ENCODE results near the gene MYOCD. TPM values are rescaled to one million over a fixed set of nuclear protein-coding genes. Genes with fewer than 3 reads are reported as not detected.

Gene MYOCD
- total RNA-seq, 1 experiment from 2014 or later, result 2.6 TPM

DNA sequence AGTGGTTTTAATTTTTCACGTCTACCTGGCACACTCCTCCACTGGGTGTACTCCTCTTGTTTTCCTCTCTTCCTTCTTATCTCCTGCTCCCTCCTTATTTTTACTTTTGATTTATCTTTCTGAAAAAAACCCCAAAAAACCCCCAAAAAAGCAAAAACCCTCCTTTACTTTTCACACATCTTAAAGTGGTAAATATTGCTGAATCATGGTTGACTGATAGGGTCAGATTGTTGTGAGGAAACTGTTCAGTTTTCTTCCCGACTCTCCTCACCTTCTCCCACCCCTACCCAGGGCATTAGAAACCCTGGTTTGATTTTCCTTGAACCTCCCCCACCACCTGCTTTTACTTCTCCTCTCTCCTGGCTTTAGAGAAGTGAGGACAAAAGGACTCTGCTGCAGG is 149.0 kb downstream of the MYOCD start:
- intact Hi-C loops (cut with micrococcal nuclease; ENCODE audit: unreplicated experiment), result no loop called here
- H3K27me3 ChIP-seq (replicated peaks; ENCODE audit: control insufficient read depth, insufficient read depth, low read length), result no peaks in the 10 kb centered on the region
- no peaks in the 10 kb centered on the region for H3K9me3 Mint-ChIP-seq (ENCODE audit: unreplicated experiment)
- H3K4me3 ChIP-seq (ENCODE audit: low read depth, low read length), result no peak overlapping the region
- H3K4me1 ChIP-seq, result no peaks in the 10 kb centered on the region
- H3K27ac Mint-ChIP-seq (ENCODE audit: unreplicated experiment), result no peak overlapping the region
- no peaks in the 10 kb centered on the region for H3K27me3 Mint-ChIP-seq (ENCODE audit: insufficient read depth, unreplicated experiment)
- no TSS peak for BruUV-seq (replicated peaks)
- ChIA-PET POLR2A (no interaction called here), CTCF (no interaction called here)
- H3K4me1 Mint-ChIP-seq (ENCODE audit: low read depth, unreplicated experiment), result peaks cover 4% of the 10 kb centered on the region
- no peaks in the 10 kb centered on the region for H3K36me3 ChIP-seq (ENCODE audit: control insufficient read depth, insufficient read depth, low read length)
- H3K4me3 Mint-ChIP-seq (ENCODE audit: unreplicated experiment), result no peak overlapping the region
- H3K9me3 ChIP-seq, result no peaks in the 10 kb centered on the region
- no peak for DNase-seq
- no peaks in the 10 kb centered on the region for H3K36me3 Mint-ChIP-seq (ENCODE audit: insufficient read depth, unreplicated experiment)
- TF ChIP-seq, protein P1, sequence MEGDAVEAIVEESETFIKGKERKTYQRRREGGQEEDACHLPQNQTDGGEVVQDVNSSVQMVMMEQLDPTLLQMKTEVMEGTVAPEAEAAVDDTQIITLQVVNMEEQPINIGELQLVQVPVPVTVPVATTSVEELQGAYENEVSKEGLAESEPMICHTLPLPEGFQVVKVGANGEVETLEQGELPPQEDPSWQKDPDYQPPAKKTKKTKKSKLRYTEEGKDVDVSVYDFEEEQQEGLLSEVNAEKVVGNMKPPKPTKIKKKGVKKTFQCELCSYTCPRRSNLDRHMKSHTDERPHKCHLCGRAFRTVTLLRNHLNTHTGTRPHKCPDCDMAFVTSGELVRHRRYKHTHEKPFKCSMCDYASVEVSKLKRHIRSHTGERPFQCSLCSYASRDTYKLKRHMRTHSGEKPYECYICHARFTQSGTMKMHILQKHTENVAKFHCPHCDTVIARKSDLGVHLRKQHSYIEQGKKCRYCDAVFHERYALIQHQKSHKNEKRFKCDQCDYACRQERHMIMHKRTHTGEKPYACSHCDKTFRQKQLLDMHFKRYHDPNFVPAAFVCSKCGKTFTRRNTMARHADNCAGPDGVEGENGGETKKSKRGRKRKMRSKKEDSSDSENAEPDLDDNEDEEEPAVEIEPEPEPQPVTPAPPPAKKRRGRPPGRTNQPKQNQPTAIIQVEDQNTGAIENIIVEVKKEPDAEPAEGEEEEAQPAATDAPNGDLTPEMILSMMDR (IDR thresholded peaks at IDR 0.05; ENCODE audit: insufficient read depth in 1 of 2, low read depth in 1 of 2, low read length in 1 of 2, severe bottlenecking in 1 of 2, unreplicated experiment in 1 of 2), result no peak

DNA sequence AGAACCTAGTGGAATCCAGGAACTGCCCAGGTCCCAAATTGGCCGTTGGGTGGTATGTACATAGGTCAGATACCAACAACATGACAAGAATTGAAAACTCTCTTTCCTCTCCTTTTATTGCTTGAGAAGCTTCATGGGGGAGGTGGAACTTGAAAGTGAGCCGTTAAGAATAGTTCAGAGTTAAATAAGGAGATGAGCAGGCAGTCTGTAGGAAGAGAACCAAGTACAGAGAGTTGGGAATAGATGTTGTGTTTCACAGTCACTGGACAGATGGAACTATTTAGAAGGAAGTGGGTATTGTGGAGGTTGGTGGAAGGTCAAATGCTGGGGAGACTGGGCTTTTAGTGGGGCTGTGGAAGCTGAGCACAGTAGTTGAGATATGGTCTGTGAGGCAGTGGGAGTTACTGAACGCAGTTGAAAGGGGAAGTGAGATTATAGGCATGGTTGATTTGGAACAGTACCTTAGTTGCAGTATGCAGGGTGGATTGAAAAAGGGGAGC is 150.0 kb downstream of the MYOCD start:
- Histone ChIP-seq H3K4me3 (ENCODE audit: low read depth, low read length) (no peak overlapping the region), H3K9me3 (no peaks in the 10 kb centered on the region), H3K36me3 (ENCODE audit: control insufficient read depth, insufficient read depth, low read length) (no peaks in the 10 kb centered on the region), H3K4me1 (no peaks in the 10 kb centered on the region), H3K27me3 (replicated peaks; ENCODE audit: control insufficient read depth, insufficient read depth, low read length) (no peaks in the 10 kb centered on the region)
- ChIA-PET CTCF (no interaction called here), POLR2A (no interaction called here)
- TF ChIP-seq, protein P1 (IDR thresholded peaks at IDR 0.05; ENCODE audit: insufficient read depth in 1 of 2, low read depth in 1 of 2, low read length in 1 of 2, severe bottlenecking in 1 of 2, unreplicated experiment in 1 of 2), result no peak
- Mint-ChIP-seq H3K4me3 (ENCODE audit: unreplicated experiment) (no peak overlapping the region), H3K27ac (ENCODE audit: unreplicated experiment) (no peak overlapping the region), H3K36me3 (ENCODE audit: insufficient read depth, unreplicated experiment) (no peaks in the 10 kb centered on the region), H3K9me3 (ENCODE audit: unreplicated experiment) (no peaks in the 10 kb centered on the region), H3K27me3 (ENCODE audit: insufficient read depth, unreplicated experiment) (no peaks in the 10 kb centered on the region), H3K4me1 (ENCODE audit: low read depth, unreplicated experiment) (peaks cover 8% of the 10 kb centered on the region)
- no TSS peak for BruUV-seq (replicated peaks)
- intact Hi-C loops (cut with micrococcal nuclease; ENCODE audit: unreplicated experiment), result no loop called here
- DNase-seq, result no peak

Other genes with a start within 250 kb of the MYOCD start
- 3.3 and 4.5 TPM in 2 replicates for gene ARHGAP44, start 123.6 kb downstream of the MYOCD start, total RNA-seq (2022)